Renal cortex interstitium (tissue), 11 donors: ENCODE measurements around the gene PALM2AKAP2. TPM values are rescaled to one million over a fixed set of nuclear protein-coding genes. Genes with fewer than 3 reads are reported as not detected.

ENCODE experiments used
- DNase-seq, 11 donors: peaks; one replicate each; pipeline ENCODE4 v3.0.0-alpha.2; 2013; ENCODE audit warnings: low read depth in 9 of 11, low spot score in 4 of 11; ENCODE audit errors: extremely low read depth in 1 of 11
- polyA plus RNA-seq, 3 donors: library from polyadenylated mRNA; unstranded; fragments of 120-200 nt; gene quantifications; one replicate each; pipeline ENCODE4 v1.2.1, GENCODE V29; 2013; ENCODE audit not compliant: insufficient read length in 3 of 3

Gene PALM2AKAP2
- polyA plus RNA-seq, 3 donors, result 8.9 to 12.2 (median 11.0) TPM

DNA sequence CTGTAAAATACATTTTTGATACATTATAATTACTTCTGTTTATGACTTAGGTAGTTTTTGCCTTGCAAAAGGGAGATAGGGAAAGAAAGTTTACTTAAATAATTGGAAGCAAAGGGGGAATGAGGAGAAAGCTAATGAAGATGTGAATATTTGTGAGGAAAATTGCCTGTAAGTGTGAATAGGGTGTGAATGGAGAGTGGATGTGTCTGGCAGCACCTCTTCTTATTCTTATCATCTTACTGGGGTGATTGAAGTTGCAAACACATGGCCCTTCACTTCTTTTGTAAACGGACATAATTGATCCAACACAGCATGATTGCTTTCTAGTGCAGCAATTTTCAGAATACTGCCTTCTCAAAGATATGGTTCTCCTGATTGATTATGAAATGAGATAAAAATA is 46.6 kb downstream of the PALM2AKAP2 start:
- no peak for DNase-seq

DNA sequence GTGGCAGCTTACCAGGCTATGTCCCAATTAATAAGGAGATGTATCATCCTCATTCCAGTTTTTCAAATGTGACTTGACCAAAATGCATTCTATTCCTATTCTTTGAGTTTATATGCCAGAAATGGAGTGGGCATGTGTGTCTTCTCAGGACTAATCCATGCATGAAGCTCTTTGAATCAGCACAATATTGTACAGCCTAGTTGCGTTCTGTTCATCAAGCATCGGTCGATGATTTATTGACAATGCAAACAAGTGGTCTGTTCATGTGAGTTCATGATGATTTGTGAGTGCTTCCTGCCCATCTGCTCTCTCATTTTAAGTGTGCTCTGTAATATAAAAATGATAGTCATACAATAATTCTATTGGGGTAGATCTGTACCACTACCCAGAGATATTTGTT is 48.3 kb downstream of the PALM2AKAP2 start:
- DNase-seq, result no peak
